ENCODE measurements around the gene KIF26B.

- no peak for TF ChIP-seq MXI1 (IDR thresholded peaks at IDR 0.05; ENCODE audit: low read depth, low read length)
- TF ChIP-seq SIN3A (IDR thresholded peaks at IDR 0.05; ENCODE audit: borderline replicate concordance, low read depth, low read length), result no peak
- TF ChIP-seq EZH2phosphoT487 (IDR thresholded peaks at IDR 0.05; ENCODE audit: borderline replicate concordance, low read depth), result no peak
- no peak for TF ChIP-seq POLR2AphosphoS5 (IDR thresholded peaks at IDR 0.05; ENCODE audit: low read depth, low read length)
- TF ChIP-seq CTCF (IDR thresholded peaks at IDR 0.05), result no peak
- TF ChIP-seq USF2 (IDR thresholded peaks at IDR 0.05; ENCODE audit: borderline replicate concordance, low read depth, low read length), result no peak
- TF ChIP-seq, protein P1, sequence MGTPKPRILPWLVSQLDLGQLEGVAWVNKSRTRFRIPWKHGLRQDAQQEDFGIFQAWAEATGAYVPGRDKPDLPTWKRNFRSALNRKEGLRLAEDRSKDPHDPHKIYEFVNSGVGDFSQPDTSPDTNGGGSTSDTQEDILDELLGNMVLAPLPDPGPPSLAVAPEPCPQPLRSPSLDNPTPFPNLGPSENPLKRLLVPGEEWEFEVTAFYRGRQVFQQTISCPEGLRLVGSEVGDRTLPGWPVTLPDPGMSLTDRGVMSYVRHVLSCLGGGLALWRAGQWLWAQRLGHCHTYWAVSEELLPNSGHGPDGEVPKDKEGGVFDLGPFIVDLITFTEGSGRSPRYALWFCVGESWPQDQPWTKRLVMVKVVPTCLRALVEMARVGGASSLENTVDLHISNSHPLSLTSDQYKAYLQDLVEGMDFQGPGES (IDR thresholded peaks at IDR 0.05; ENCODE audit: low read depth, low read length), result no peak
- no peak for TF ChIP-seq JUND (IDR thresholded peaks at IDR 0.05)
- TF ChIP-seq SMC3 (IDR thresholded peaks at IDR 0.05; ENCODE audit: low read depth, low read length), result no peak
- TF ChIP-seq RAD21 (IDR thresholded peaks at IDR 0.05; ENCODE audit: low read length), result no peak
- no peak for TF ChIP-seq REST (IDR thresholded peaks at IDR 0.05; ENCODE audit: low read depth, low read length)
- TF ChIP-seq EP300 (IDR thresholded peaks at IDR 0.05; ENCODE audit: borderline replicate concordance in 1 of 2, low read depth in 1 of 2, low read length in 1 of 2), result no peak
- TF ChIP-seq RCOR1 (IDR thresholded peaks at IDR 0.05; ENCODE audit: low read length), result no peak
These were observed 243.0 kb downstream of the KIF26B start for GRCh38 chr1:245397771-245398170.

Measured in SK-N-SH (cell line).